ENCODE measurements around the gene RAB20. TPM values are rescaled to one million over a fixed set of nuclear protein-coding genes. Genes with fewer than 3 reads are reported as not detected.

The RAB20 gene
- total and polyA plus RNA-seq, 7 experiments from 2014 or later = 1.3 to 13.6 (median 4.0) TPM

- ATAC-seq (no peak), DNase-seq (no peak)
- Histone ChIP-seq H3K9me3 (ENCODE audit: control insufficient read depth in 2 of 3, low read length in 3 of 3) (no peaks in the 10 kb centered on the region), H3K4me1 (ENCODE audit: control insufficient read depth in 2 of 2, insufficient read depth in 2 of 2, low read length in 2 of 2) (no peaks in the 10 kb centered on the region), H3K27ac (ENCODE audit: low read depth, low read length) (no peak overlapping the region), H3K27me3 (ENCODE audit: control insufficient read depth in 2 of 2, insufficient read depth in 2 of 2, low read length in 2 of 2) (no peaks in the 10 kb centered on the region), H3K4me3 (ENCODE audit: low read length) (no peak overlapping the region), H3K36me3 (ENCODE audit: control insufficient read depth in 2 of 3, insufficient read depth in 3 of 3, low read length in 3 of 3) (no peaks in the 10 kb centered on the region)
- peak overlapping the region in 1 of 9 donors; percentile 62 for H3K27ac Mint-ChIP-seq
- H3K27me3 Mint-ChIP-seq = peaks cover 0 to 16% (median 4%) of the 10 kb centered on the region in 5 donors
- intact Hi-C loops (cut with micrococcal nuclease) = no loop called here
- H3K36me3 Mint-ChIP-seq = no peaks in the 10 kb centered on the region
- H3K4me3 Mint-ChIP-seq = no peak overlapping the region
- ChIA-PET CTCF (no interaction called here), POLR2A (no interaction called here)
- H3K9me3 Mint-ChIP-seq = peaks cover 0 to 4% (median 0%) of the 10 kb centered on the region in 11 donors
- H3K4me1 Mint-ChIP-seq = no peaks in the 10 kb centered on the region
These were observed 38.8 kb upstream of the RAB20 start for GRCh38 chr13:110600261-110600819.

- H3K4me1 ChIP-seq (ENCODE audit: control insufficient read depth in 2 of 2, insufficient read depth in 2 of 2, low read length in 2 of 2) = no peaks in the 10 kb centered on the region
- intact Hi-C loops (cut with micrococcal nuclease) = loop anchor here in 1 of 2 donors (10.0 kb wide), 1 partner anchor 628 kb away; no protein-coding TSS in a partner anchor
- H3K27ac ChIP-seq (ENCODE audit: low read depth, low read length) = no peak overlapping the region
- DNase-seq (no peak), ATAC-seq (no peak)
- no peak overlapping the region for H3K4me3 Mint-ChIP-seq
- POLR2A ChIA-PET = interaction anchor here (0.7 kb wide), 1 partner anchor 223 kb away, joined by 3 read pairs; no protein-coding TSS in a partner anchor
- H3K36me3 Mint-ChIP-seq = no peaks in the 10 kb centered on the region
- H3K27ac Mint-ChIP-seq = no peak overlapping the region
- no peaks in the 10 kb centered on the region for H3K36me3 ChIP-seq (ENCODE audit: control insufficient read depth in 2 of 3, insufficient read depth in 3 of 3, low read length in 3 of 3)
- H3K9me3 Mint-ChIP-seq = no peaks in the 10 kb centered on the region
- no peaks in the 10 kb centered on the region for H3K9me3 ChIP-seq (ENCODE audit: control insufficient read depth in 2 of 3, low read length in 3 of 3)
- no peak overlapping the region for H3K4me3 ChIP-seq (ENCODE audit: low read length)
- peaks cover 0 to 16% (median 4%) of the 10 kb centered on the region in 5 donors for H3K27me3 Mint-ChIP-seq
- H3K27me3 ChIP-seq (ENCODE audit: control insufficient read depth in 2 of 2, insufficient read depth in 2 of 2, low read length in 2 of 2) = no peaks in the 10 kb centered on the region
- peaks cover 0 to 4% (median 0%) of the 10 kb centered on the region in 7 donors for H3K4me1 Mint-ChIP-seq
- CTCF ChIA-PET = interaction anchor here (0.7 to 1.5 kb wide), 4 partner anchors 50 to 467 kb away, joined by 3 to 6 read pairs (median 3); no protein-coding TSS in a partner anchor
These were observed 35.6 kb upstream of the RAB20 start for GRCh38 chr13:110597041-110597689.

- CTCF ChIA-PET = interaction anchor here (1.0 to 1.5 kb wide), 3 partner anchors 138 to 236 kb away, joined by 3 to 9 read pairs (median 3); no protein-coding TSS in a partner anchor
These were observed 32.1 kb upstream of the RAB20 start for GRCh38 chr13:110593430-110594130.

GRCh38 chr13:110592665-110593064 lies 31.1 kb upstream of the RAB20 start:
- Mint-ChIP-seq H3K27me3 (peaks cover 0 to 26% (median 0%) of the 10 kb centered on the region in 5 donors), H3K27ac (no peak overlapping the region), H3K9me3 (no peaks in the 10 kb centered on the region), H3K36me3 (no peaks in the 10 kb centered on the region), H3K4me3 (no peak overlapping the region), H3K4me1 (peaks cover 0 to 4% (median 0%) of the 10 kb centered on the region in 7 donors)
- H3K27ac ChIP-seq (ENCODE audit: low read depth, low read length) = no peak overlapping the region
- H3K9me3 ChIP-seq (ENCODE audit: control insufficient read depth in 2 of 3, low read length in 3 of 3) = no peaks in the 10 kb centered on the region
- H3K27me3 ChIP-seq (ENCODE audit: control insufficient read depth in 2 of 2, insufficient read depth in 2 of 2, low read length in 2 of 2) = no peaks in the 10 kb centered on the region
- no peak overlapping the region for H3K4me3 ChIP-seq (ENCODE audit: low read length)
- no peaks in the 10 kb centered on the region for H3K4me1 ChIP-seq (ENCODE audit: control insufficient read depth in 2 of 2, insufficient read depth in 2 of 2, low read length in 2 of 2)
- ATAC-seq (no peak), DNase-seq (no peak)
- H3K36me3 ChIP-seq (ENCODE audit: control insufficient read depth in 2 of 3, insufficient read depth in 3 of 3, low read length in 3 of 3) = no peaks in the 10 kb centered on the region
- POLR2A ChIA-PET = no interaction called here
- intact Hi-C loops (cut with micrococcal nuclease) = loop anchor here (1.0 to 10.0 kb wide), 6 partner anchors 122 to 632 kb away; no protein-coding TSS in a partner anchor
- CTCF ChIA-PET = interaction anchor here (0.7 kb wide), 1 partner anchor 17 kb away, joined by 3 read pairs; no protein-coding TSS in a partner anchor

More at GRCh38 chr13:110593430-110594130, 32.1 kb upstream of the RAB20 start:
- Mint-ChIP-seq H3K4me3 (no peak overlapping the region), H3K36me3 (no peaks in the 10 kb centered on the region), H3K27me3 (peaks cover 0 to 20% (median 0%) of the 10 kb centered on the region in 5 donors), H3K27ac (no peak overlapping the region), H3K4me1 (peaks cover 0 to 4% (median 0%) of the 10 kb centered on the region in 7 donors), H3K9me3 (no peaks in the 10 kb centered on the region)
- Histone ChIP-seq H3K4me1 (ENCODE audit: control insufficient read depth in 2 of 2, insufficient read depth in 2 of 2, low read length in 2 of 2) (no peaks in the 10 kb centered on the region), H3K27ac (ENCODE audit: low read depth, low read length) (no peak overlapping the region), H3K4me3 (ENCODE audit: low read length) (no peak overlapping the region), H3K36me3 (ENCODE audit: control insufficient read depth in 2 of 3, insufficient read depth in 3 of 3, low read length in 3 of 3) (no peaks in the 10 kb centered on the region), H3K9me3 (ENCODE audit: control insufficient read depth in 2 of 3, low read length in 3 of 3) (no peaks in the 10 kb centered on the region), H3K27me3 (ENCODE audit: control insufficient read depth in 2 of 2, insufficient read depth in 2 of 2, low read length in 2 of 2) (no peaks in the 10 kb centered on the region)
- DNase-seq (peak in 4 of 9 donors; percentile 16 to 40 (median 30)), ATAC-seq (peak; percentile 77)
- intact Hi-C loops (cut with micrococcal nuclease) = loop anchor here (1.0 to 10.0 kb wide), 6 partner anchors 121 to 631 kb away; no protein-coding TSS in a partner anchor
- POLR2A ChIA-PET = interaction anchor here (0.6 kb wide), 1 partner anchor 122 kb away, joined by 6 read pairs; no protein-coding TSS in a partner anchor

- ATAC-seq = no peak
- Histone ChIP-seq H3K4me1 (ENCODE audit: control insufficient read depth in 2 of 2, insufficient read depth in 2 of 2, low read length in 2 of 2) (no peaks in the 10 kb centered on the region), H3K36me3 (ENCODE audit: control insufficient read depth in 2 of 3, insufficient read depth in 3 of 3, low read length in 3 of 3) (no peaks in the 10 kb centered on the region), H3K27me3 (ENCODE audit: control insufficient read depth in 2 of 2, insufficient read depth in 2 of 2, low read length in 2 of 2) (no peaks in the 10 kb centered on the region), H3K4me3 (ENCODE audit: low read length) (no peak overlapping the region), H3K9me3 (ENCODE audit: control insufficient read depth in 2 of 3, low read length in 3 of 3) (no peaks in the 10 kb centered on the region), H3K27ac (ENCODE audit: low read depth, low read length) (no peak overlapping the region)
- DNase-seq = no peak
- ChIA-PET POLR2A (no interaction called here), CTCF (interaction anchor here (0.5 kb wide), 1 partner anchor 312 kb away, joined by 3 read pairs; no protein-coding TSS in a partner anchor)
- Mint-ChIP-seq H3K9me3 (no peaks in the 10 kb centered on the region), H3K4me3 (no peak overlapping the region), H3K27me3 (peaks cover 0 to 30% (median 8%) of the 10 kb centered on the region in 5 donors), H3K27ac (no peak overlapping the region), H3K4me1 (peaks cover 0 to 4% (median 0%) of the 10 kb centered on the region in 7 donors), H3K36me3 (no peaks in the 10 kb centered on the region)
- intact Hi-C loops (cut with micrococcal nuclease) = loop anchor here in 1 of 2 donors (5.0 to 10.0 kb wide), 2 partner anchors 477 to 634 kb away; no protein-coding TSS in a partner anchor
These were observed 29.1 kb upstream of the RAB20 start for GRCh38 chr13:110590577-110590976.

- Mint-ChIP-seq H3K27ac (no peak overlapping the region), H3K4me3 (no peak overlapping the region), H3K9me3 (no peaks in the 10 kb centered on the region), H3K36me3 (no peaks in the 10 kb centered on the region), H3K4me1 (peaks cover 0 to 4% (median 0%) of the 10 kb centered on the region in 7 donors), H3K27me3 (peaks cover 0 to 31% (median 14%) of the 10 kb centered on the region in 5 donors)
- Histone ChIP-seq H3K9me3 (ENCODE audit: control insufficient read depth in 2 of 3, low read length in 3 of 3) (no peaks in the 10 kb centered on the region), H3K4me1 (ENCODE audit: control insufficient read depth in 2 of 2, insufficient read depth in 2 of 2, low read length in 2 of 2) (no peaks in the 10 kb centered on the region), H3K27me3 (ENCODE audit: control insufficient read depth in 2 of 2, insufficient read depth in 2 of 2, low read length in 2 of 2) (no peaks in the 10 kb centered on the region), H3K36me3 (ENCODE audit: control insufficient read depth in 2 of 3, insufficient read depth in 3 of 3, low read length in 3 of 3) (no peaks in the 10 kb centered on the region), H3K27ac (ENCODE audit: low read depth, low read length) (no peak overlapping the region), H3K4me3 (ENCODE audit: low read length) (no peak overlapping the region)
- ChIA-PET CTCF (interaction anchor here (0.7 kb wide), 1 partner anchor 256 kb away, joined by 4 read pairs; no protein-coding TSS in a partner anchor), POLR2A (interaction anchor here (0.8 kb wide), 1 partner anchor 31 kb away, joined by 8 read pairs; no protein-coding TSS in a partner anchor)
- DNase-seq (no peak), ATAC-seq (no peak)
- intact Hi-C loops (cut with micrococcal nuclease) = loop anchor here in 1 of 2 donors (5.0 to 10.0 kb wide), 3 partner anchors 477 to 635 kb away; no protein-coding TSS in a partner anchor
These were observed 28.4 kb upstream of the RAB20 start for GRCh38 chr13:110589793-110590390.

Data from naive thymus-derived CD4-positive, alpha-beta T cell (primary cell).